HG03432 (cell line): Measurements from ENCODE around the gene KIAA1549.
A peak's percentile ranks its signal among the peaks of the same experiment; 100 is the strongest.

Experiments
- ATAC-seq: cut with Tn5 transposase; IDR thresholded peaks from one replicate; pipeline ENCODE4 v1.9.1; 2021; ENCODE audit warnings: mild to moderate bottlenecking, moderate library complexity; ENCODE audit not compliant: unreplicated experiment

Gene KIAA1549

DNA sequence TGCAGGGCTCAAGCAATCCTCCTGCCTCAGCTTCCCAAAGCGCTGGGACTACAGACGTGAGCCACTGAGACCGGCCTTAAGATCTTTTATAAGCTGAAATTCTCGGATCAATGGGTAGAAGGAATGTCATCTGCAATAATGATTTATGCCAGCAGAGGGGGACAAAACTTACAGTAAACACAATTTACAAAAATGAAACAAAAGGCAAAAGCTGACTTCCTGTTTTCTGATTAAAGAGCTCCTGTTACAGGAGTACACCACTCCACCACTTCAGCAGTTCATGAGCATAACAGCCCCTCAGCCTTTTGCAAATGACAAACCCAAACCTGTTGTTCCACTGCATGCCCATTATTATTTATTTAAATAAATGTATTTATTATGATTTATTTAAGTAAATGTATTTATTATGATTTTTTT is 94.7 kb downstream of the KIAA1549 start:
- ATAC-seq: peak; percentile 86

GRCh38 chr7:138885383-138886147 is 95.6 kb downstream of the KIAA1549 start:
- no peak for ATAC-seq

GRCh38 chr7:138882249-138882648 is 98.9 kb downstream of the KIAA1549 start:
- ATAC-seq: no peak

DNA sequence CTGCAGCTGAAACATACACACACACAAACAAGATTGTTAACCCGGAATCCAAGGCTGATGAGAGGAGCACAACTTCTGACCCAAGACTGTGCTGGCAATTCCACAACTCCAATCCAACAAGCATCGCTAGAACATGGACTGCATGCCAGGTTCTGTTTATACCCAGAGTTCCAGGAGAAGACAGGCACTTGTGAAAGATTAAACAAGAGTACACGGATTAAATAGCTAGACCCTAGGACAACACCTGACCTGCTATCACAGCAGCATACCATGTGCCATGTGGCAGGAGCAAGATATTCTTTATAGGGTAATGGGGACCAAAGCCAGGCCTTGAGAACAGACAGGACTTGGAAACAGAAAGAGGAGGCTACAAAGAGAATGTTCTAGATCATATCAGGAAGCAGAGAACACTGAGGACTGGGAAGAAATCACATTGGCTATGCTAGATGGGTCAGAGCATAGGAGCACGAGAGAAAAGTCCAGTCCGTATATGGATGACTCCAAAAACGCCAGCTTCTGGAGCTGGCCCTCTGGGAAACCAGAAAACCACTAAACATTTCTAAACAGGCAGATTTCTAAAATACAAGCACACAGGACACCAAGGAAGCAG is 99.5 kb downstream of the KIAA1549 start:
- no peak for ATAC-seq

DNA sequence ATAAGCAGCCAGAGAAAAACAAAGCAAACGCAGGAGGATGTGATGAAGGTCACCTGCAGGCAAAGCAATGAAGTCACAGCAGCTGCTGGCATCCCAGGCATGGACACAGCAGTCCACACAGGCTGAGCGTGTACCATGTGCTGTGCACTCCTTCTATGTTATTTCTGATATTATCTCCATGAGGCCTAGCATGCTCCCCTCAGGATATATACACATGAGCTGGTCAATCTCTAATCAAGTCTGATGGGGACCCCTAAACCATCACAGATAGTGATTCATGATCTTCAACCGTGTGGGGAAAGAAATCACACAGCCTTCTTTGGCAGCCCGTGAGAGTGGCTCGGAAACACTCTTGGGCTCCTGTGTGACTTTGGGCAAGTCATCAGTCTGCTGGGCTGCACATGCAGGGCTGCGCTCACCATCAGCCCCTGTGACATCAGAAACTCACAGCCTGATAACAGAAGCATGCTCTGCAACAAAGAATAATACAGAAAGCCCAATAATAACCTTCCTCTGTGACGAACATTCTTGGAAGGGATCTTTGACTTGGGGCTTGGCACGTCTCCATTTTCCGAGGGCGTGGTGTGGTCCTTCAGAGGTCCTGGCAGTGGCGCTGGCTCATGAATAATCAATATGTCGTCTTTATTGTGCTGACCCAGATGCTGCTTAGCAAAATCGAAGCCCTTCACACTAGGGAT is 100.2 kb downstream of the KIAA1549 start:
- ATAC-seq: no peak

DNA sequence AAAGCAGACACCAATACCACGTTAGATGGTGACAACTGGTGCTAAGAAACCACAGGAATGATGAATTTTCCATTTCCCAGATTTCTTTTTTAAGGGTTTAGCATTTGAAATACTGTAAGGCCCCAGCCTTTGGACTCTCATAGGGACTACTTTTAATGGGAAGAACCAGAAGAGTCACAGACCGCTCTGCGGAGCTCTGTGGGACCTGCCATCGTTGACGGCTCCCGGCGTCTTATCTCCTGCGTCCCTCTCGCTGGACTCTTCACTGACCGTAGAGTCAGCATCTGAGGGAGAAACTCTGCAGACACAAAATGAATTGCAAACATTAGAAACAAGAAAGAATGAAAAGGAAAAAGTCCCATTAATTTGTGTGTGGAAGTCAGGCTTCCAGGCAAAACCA is 101.8 kb downstream of the KIAA1549 start:
- no peak for ATAC-seq

- ATAC-seq: no peak
Measured at GRCh38 chr7:138878856-138879255, 102.3 kb downstream of the KIAA1549 start.

- ATAC-seq: no peak
Measured at GRCh38 chr7:138878051-138878450, 103.1 kb downstream of the KIAA1549 start.

- ATAC-seq: no peak
Measured at GRCh38 chr7:138876326-138876725, 104.9 kb downstream of the KIAA1549 start.

DNA sequence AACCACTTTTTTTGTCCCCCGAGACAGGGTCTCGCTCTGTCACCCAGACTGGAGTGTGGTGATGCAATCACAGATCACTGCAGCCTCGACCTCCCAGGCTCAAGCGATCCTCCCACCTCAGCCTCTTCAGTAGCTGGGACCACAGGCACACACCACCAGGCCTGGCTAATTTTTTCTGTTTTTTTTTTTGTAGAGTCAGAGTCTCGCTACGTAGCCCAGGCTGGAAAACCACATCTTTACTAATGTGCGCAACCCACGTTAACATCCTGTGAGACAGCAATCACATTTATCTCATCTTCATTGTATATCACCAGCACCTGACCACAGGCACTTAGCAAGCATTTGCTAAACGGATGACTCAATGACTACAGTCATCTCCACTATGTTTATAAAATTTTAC is 105.4 kb downstream of the KIAA1549 start:
- ATAC-seq: no peak

DNA sequence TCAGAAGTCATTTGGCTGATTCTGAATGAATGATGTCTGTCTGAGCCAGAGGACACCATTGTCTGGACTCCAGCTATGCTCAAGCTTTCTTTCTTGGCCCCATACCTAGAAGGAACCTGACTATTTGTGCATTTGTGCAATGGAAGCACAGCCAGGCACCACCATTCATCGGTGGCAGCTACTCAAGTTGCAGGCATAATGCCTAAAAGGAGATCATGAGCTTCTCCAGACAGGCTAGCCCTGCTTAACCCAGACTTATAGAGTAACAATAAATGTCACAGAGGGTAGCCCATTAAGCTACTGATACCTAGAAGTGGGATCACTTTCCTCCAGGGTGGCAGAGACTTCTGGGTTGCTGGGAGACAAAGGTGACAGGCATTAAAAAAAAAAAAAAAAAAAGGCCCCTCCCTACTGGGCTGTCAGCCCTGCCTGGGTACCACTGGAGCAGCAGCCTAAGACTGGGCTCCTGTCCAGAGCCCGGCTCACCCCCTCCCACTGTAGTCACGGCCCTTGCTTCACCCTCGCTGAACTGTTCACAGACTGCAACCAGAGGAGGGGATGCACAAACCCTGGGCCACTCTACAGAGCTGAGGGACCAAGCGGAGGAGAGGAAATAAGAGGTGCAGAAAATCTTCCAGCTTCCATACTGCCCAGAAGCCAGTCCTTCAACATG is 107.8 kb downstream of the KIAA1549 start:
- no peak for ATAC-seq

GRCh38 chr7:138872576-138872975 is 108.6 kb downstream of the KIAA1549 start:
- no peak for ATAC-seq

DNA sequence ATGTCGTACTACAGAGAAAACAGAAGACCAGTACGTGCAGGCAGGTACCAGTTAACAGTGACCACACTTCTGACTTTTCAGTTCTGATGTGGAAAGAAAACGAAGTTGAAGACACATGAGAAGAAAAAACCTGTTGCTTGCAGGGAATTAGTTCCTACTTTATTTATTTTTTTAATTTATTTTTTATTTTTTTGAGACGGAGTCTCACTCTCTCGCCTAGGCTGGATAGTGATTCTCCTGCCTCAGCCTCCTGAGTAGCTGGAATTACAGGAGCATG is 109.4 kb downstream of the KIAA1549 start:
- no peak for ATAC-seq

DNA sequence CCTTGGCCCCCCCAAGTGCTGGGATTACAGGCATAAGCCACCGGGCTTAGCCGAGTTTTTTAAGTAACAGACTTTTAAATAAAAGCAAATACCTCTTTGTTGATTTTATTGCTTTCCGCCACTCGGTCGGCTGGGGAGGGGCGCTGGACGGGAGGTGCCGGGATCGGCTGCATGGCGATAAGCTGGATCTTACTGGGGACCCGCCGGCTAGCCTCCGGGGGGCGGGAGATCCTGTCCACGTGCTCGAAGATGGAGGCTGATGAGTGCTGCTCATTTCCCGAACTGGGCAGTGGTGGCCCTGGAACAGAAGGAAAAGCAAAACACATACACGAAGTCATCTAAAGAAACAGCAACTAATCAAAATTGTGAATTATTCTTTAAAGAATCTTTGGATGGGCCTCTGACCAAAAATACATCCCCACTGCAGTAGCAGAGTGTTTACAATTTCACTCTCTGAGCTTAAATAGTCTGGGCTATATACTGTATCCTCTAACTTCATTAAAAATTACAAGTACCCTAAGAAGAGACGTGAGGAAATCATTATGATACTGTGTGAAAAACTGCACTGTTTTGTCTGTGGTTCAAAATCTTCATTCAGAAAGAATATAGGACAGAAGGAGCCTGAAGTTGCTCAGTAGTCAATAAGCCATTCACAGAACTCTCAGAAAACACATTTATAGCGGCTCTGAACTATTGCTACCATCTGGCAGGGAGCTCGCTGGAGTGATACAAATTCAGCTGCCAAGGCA is 110.0 kb downstream of the KIAA1549 start:
- ATAC-seq: no peak

GRCh38 chr7:138869353-138869752 is 111.8 kb downstream of the KIAA1549 start:
- ATAC-seq: no peak

GRCh38 chr7:138868711-138869110 is 112.5 kb downstream of the KIAA1549 start:
- ATAC-seq: no peak

GRCh38 chr7:138867744-138868143 is 113.4 kb downstream of the KIAA1549 start:
- ATAC-seq: no peak

DNA sequence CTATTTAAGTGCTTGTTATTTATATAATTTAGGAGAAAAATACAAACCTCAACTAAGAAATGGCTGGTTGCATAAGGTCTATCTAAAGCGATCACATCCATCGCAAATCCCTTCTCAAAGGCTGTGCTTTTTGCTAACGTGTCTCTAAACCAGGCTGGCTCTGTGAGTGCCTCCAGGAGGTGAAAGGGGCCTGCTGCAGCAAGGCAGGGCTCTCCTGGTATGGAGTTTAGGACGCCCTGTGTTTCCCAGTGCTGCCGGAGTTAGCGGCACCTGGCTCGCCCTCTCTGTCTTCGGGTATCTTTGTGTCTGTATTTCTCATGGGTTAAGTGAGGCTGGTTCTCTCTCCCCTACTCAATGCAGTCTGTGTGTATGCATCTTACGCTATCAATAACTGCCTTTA is 114.8 kb downstream of the KIAA1549 start:
- ATAC-seq: no peak

DNA sequence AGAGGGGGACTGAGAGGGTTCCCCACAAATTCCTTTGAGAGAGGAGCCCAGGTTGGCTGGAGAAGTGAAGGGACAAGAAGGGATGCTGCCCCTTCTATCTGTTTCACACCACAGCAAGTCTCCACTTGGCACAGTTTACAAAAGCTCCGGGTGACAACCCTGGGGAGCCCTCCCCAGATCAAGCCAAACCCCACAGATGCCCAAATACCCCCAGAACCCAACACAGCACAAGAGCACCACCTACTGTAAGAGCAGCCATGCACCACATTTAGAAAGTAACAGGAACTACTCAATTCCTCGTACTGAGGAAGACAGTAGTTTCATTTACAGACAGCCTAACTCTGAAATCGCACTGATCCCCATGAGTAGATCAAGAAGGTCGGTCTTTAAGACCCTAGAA is 115.3 kb downstream of the KIAA1549 start:
- peak; percentile 62 for ATAC-seq

- ATAC-seq: no peak
Measured at GRCh38 chr7:138864667-138865066, 116.5 kb downstream of the KIAA1549 start.

GRCh38 chr7:138863931-138864330 is 117.3 kb downstream of the KIAA1549 start:
- no peak for ATAC-seq
